ENCODE measurements around the gene NAA10.

The NAA10 gene

DNA sequence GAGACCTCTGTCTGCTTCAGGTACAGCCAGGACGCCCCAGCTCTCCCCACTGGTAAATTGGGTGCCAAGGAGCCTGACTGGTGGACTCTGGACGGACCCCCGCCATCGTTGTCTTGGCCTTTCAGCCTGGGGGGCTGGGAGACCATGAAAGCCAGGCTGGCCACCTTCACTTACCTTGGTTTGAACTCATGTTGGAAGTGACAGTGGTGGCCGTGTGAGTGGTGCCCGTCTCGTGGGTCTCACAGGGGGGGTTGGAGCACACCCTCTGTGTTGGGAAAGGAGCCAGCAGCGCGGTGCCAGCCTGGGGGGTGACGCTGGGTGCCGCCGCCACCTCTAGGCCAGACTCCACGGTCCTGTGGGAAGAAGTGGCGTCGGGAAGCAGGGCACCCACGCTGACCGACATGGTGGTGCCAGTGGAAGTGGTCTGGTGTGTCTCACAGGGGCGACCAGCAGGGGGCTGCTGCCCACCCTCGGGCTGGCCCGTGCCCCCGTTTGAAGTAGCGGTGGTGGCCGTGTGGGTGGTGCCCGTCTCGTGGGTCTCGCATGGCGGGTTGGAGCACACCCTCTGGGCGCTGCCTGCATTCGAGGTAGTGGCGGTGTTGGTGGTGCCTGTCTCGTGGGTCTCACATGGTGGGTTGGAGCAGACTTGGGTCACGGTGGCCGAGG lies 19.2 kb upstream of the NAA10 start:
- H3K4me1 ChIP-seq (ENCODE audit: control insufficient read depth in 1 of 2, insufficient read depth in 1 of 2, low read depth in 1 of 2, low read length in 1 of 2): peaks cover 0 to 6% of the 10 kb centered on the region in 2 experiments
- peaks cover 53% of the 10 kb centered on the region for H3K36me3 ChIP-seq
- no peak overlapping the region for H3K4me3 ChIP-seq (ENCODE audit: low read depth in 1 of 2, low read length in 1 of 2)
- TF ChIP-seq, protein P1, sequence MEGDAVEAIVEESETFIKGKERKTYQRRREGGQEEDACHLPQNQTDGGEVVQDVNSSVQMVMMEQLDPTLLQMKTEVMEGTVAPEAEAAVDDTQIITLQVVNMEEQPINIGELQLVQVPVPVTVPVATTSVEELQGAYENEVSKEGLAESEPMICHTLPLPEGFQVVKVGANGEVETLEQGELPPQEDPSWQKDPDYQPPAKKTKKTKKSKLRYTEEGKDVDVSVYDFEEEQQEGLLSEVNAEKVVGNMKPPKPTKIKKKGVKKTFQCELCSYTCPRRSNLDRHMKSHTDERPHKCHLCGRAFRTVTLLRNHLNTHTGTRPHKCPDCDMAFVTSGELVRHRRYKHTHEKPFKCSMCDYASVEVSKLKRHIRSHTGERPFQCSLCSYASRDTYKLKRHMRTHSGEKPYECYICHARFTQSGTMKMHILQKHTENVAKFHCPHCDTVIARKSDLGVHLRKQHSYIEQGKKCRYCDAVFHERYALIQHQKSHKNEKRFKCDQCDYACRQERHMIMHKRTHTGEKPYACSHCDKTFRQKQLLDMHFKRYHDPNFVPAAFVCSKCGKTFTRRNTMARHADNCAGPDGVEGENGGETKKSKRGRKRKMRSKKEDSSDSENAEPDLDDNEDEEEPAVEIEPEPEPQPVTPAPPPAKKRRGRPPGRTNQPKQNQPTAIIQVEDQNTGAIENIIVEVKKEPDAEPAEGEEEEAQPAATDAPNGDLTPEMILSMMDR (IDR thresholded peaks at IDR 0.05): no peak
- H3K27me3 ChIP-seq: no peaks in the 10 kb centered on the region
- no peaks in the 10 kb centered on the region for H3K9me3 ChIP-seq
- H3K27ac ChIP-seq: no peak overlapping the region

DNA sequence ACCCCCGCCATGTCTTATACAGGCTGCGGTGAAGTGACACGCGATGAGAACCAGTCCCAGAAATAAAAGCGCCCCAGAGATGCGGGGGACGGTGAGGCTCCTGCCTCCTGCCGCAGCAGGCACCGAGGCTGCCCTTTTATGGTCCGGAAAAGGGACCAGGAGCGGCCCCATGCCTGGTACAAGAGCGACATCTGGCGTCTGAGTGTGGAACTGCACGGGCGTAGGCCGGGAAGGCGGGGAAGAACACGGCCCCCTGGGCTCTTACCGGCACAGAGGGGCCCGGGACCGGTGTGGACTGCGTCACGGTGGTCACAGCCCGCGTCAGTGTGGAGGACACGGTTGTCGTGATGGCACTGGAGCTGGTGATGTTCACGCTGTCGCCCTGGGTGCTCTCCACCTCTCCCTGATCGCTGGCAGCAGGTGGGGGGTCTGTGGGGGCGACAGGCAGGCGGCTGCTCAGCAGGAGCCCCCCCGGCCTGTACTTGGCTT lies 18.5 kb upstream of the NAA10 start:
- Histone ChIP-seq H3K36me3 (peaks cover 47% of the 10 kb centered on the region), H3K4me3 (ENCODE audit: low read depth in 1 of 2, low read length in 1 of 2) (no peak overlapping the region), H3K9me3 (no peaks in the 10 kb centered on the region), H3K4me1 (ENCODE audit: control insufficient read depth in 1 of 2, insufficient read depth in 1 of 2, low read depth in 1 of 2, low read length in 1 of 2) (peaks cover 0 to 13% of the 10 kb centered on the region in 2 experiments), H3K27me3 (no peaks in the 10 kb centered on the region), H3K27ac (no peak overlapping the region)
- TF ChIP-seq, protein P1 (IDR thresholded peaks at IDR 0.05): peak; percentile 90

DNA sequence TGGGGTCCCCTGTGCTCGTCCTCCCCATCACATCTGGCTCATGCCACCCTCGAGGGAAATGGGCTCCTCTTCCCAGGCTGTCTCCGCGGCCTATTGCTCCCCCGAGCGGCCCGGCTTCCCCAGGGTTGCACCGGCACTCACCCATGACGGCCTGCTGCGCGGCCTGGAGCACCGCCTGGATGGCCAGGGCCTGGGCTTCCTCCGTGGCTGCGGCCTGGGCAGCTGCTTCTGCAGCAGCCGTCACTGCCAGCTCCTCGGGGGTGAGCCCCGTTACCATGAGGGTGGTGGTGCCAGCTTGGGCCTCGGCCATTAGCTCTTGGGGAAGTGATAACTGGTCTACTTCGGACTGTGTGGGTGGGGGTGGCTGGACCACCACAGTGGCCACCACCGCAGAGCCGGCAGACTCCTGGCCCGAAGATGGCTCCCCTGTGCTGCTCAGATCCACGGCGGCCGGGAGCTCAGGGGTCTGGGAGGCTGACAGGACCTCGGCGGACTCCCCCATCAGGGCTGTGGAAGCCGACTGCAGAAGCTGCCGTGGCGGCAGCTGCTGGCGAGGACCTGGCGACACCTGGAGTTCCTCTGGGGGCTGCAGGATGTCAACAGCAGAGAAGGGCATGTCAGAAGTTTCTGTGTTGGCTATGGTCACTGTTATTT lies 17.7 kb upstream of the NAA10 start:
- TF ChIP-seq, protein P1 (IDR thresholded peaks at IDR 0.05): no peak
- H3K4me3 ChIP-seq (ENCODE audit: low read depth in 1 of 2, low read length in 1 of 2): no peak overlapping the region
- H3K27ac ChIP-seq: no peak overlapping the region
- peaks cover 0 to 22% of the 10 kb centered on the region in 2 experiments for H3K4me1 ChIP-seq (ENCODE audit: control insufficient read depth in 1 of 2, insufficient read depth in 1 of 2, low read depth in 1 of 2, low read length in 1 of 2)
- H3K9me3 ChIP-seq: no peaks in the 10 kb centered on the region
- H3K27me3 ChIP-seq: no peaks in the 10 kb centered on the region
- H3K36me3 ChIP-seq: peaks cover 38% of the 10 kb centered on the region

DNA sequence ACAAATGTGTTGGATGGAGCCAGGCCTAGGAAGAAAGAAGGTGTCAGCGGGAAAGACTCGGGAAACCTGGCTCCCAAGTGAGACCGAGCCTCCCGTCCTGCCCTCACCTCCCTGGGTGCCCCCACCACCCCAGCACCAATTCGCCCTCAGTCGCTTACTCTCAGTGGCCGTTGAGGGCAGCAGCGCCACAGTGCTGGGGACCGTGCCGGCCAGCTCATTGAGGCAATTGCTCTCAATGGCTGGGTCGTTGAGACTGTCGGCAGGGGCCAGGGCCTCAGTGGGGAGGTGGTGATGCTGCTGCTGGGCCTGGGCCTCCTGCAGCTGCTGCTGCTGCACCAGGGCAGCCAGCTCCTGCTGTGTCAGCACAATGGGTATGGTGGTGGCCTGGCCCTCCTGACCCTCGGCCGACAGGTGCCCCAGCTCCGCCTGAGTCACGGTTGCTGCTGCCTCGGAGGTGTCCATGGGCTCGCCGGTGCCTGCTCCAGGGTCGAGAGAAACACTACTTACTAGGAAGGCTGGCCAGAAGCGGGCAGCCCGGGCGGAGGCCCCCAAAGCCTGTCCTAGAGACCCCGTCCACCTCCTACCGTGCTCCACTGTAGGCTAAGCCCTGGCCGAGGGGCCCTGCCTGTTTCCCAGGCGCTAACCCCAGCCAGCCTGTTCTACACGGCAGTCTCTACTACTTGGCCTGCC lies 17.0 kb upstream of the NAA10 start:
- H3K4me1 ChIP-seq (ENCODE audit: control insufficient read depth in 1 of 2, insufficient read depth in 1 of 2, low read depth in 1 of 2, low read length in 1 of 2): peaks cover 6 to 28% of the 10 kb centered on the region in 2 experiments
- no peaks in the 10 kb centered on the region for H3K9me3 ChIP-seq
- no peak overlapping the region for H3K4me3 ChIP-seq (ENCODE audit: low read depth in 1 of 2, low read length in 1 of 2)
- peaks cover 31% of the 10 kb centered on the region for H3K36me3 ChIP-seq
- H3K27me3 ChIP-seq: no peaks in the 10 kb centered on the region
- TF ChIP-seq, protein P1 (IDR thresholded peaks at IDR 0.05): no peak
- H3K27ac ChIP-seq: no peak overlapping the region

DNA sequence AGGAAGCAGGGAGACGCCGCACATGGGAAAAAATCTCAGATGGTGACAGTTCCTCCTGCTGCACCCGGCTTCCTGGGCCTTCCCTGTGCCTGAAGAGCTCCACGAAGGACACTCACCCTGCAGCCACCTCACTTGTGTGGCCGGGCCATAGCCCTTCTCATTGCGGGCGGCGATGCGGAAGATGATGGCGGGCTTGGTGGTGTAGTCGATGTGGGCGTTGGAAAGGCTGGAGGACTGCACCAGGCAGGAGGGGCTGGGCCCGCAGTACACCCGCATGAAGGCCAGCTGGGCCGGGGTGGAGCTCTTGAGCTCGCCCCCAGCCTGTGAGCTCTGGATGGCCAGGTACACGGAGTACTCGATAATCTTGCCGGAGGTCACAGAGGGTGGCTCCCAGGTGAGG lies 15.3 kb upstream of the NAA10 start:
- TF ChIP-seq, protein P1 (IDR thresholded peaks at IDR 0.05): no peak
- no peak overlapping the region for H3K27ac ChIP-seq
- peaks cover 8 to 31% of the 10 kb centered on the region in 2 experiments for H3K4me1 ChIP-seq (ENCODE audit: control insufficient read depth in 1 of 2, insufficient read depth in 1 of 2, low read depth in 1 of 2, low read length in 1 of 2)
- no peaks in the 10 kb centered on the region for H3K27me3 ChIP-seq
- peaks cover 16% of the 10 kb centered on the region for H3K36me3 ChIP-seq
- no peaks in the 10 kb centered on the region for H3K9me3 ChIP-seq
- H3K4me3 ChIP-seq (ENCODE audit: low read depth in 1 of 2, low read length in 1 of 2): no peak overlapping the region

Data from neutrophil (primary cell).